Muscle layer of colon (tissue), 2 donors: ENCODE results near the gene NEUROG1.
A peak's percentile ranks its signal among the peaks of the same experiment; 100 is the strongest.

Experiments
- H3K27ac ChIP-seq: one replicate; pipeline ENCODE4 v1.7.0; 2013; ENCODE audit warnings: low read depth, mild to moderate bottlenecking, low read length, moderate library complexity
- H3K27me3 ChIP-seq, 2 donors: one replicate each; pipeline ENCODE4 v1.7.0; 2013; ENCODE audit warnings: low read length in 2 of 2, mild to moderate bottlenecking in 2 of 2; ENCODE audit not compliant: insufficient read depth in 2 of 2, control insufficient read depth in 1 of 2
- H3K36me3 ChIP-seq: one replicate; pipeline ENCODE4 v1.7.0; 2013; ENCODE audit warnings: mild to moderate bottlenecking, low read length; ENCODE audit not compliant: insufficient read depth
- H3K4me1 ChIP-seq: one replicate; pipeline ENCODE4 v1.7.0; 2013; ENCODE audit warnings: mild to moderate bottlenecking, low read length; ENCODE audit not compliant: insufficient read depth
- H3K4me3 ChIP-seq, 2 donors: one replicate each; pipeline ENCODE4 v1.7.0; 2013; ENCODE audit warnings: low read length in 2 of 2, low read depth in 1 of 2, mild to moderate bottlenecking in 1 of 2, moderate library complexity in 1 of 2
- H3K9ac ChIP-seq: one replicate; pipeline ENCODE4 v1.7.0; 2013; ENCODE audit warnings: low read length
- H3K9me3 ChIP-seq: one replicate; pipeline ENCODE4 v1.7.0; 2013; ENCODE audit warnings: mild to moderate bottlenecking, low read length
- donor health status: abdominal sarcoma.
- donor health status: Adenocarcinoma of cecum.

NEUROG1 gene

DNA sequence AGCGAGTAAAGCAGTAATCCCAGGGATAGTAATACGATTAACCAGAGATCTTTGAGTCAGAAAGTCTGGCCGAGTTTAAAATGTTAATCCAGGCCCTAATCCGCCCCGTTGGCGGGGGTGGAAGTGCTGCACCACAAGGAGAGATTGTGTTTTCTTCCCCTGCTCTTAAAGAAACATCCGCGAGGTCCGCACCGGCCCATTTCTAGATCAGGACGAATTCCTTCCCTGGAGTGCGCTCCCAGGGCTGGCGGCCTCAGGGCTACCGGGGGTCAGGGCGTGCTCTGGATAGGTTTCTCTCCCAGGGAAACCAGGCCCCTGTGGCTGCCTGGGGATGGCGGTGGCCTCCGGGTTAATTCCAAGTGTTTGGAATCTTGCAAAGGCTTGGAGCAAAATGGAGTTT, 9.3 kb upstream of the NEUROG1 start:
- Histone ChIP-seq H3K4me1 (no peaks in the 10 kb centered on the region), H3K9ac (no peak overlapping the region), H3K27ac (no peak overlapping the region), H3K9me3 (no peaks in the 10 kb centered on the region), H3K27me3 (peaks cover 34 to 50% of the 10 kb centered on the region in 2 donors), H3K36me3 (no peaks in the 10 kb centered on the region), H3K4me3 (no peak overlapping the region)

DNA sequence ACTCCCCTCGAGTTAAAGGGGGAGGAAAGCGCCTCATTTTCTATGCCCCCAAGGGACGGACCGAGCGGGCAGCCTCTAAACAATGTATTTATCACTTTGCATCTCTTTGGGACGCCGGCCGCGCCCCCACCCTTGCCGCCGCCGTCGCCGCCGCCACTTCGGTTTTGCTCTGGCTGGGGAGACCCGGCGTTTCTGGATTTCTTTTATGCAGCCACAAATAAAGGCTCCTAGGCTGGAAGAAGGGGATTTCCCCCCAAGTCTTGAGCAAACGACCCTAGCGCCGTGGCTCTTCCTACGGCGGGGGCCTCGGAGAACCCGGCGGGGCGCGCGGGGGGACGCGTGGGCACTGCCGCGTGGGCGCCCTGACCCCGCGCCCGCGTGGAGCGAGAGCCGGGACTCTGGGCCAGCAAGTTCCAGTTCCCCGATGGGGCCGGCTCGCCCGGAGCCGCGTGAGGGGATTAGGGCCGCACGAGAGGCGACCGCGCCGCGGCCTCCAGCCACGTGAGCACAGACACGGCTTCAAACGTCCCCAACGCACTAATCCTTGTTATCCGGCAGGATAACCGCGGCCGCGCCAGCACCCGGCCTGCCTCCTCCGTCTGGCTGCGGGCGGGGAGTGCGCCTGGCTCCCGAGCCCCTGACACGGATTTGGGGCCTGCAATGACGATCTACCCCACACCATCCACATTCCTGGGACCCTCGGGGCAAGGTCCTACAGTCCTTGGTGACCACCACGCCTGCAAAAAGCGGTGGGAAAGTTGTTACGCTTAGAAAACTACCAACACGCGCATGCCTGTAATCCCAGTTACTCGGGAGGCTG, 7.9 kb upstream of the NEUROG1 start:
- Histone ChIP-seq H3K27ac (no peak overlapping the region), H3K9me3 (no peaks in the 10 kb centered on the region), H3K36me3 (no peaks in the 10 kb centered on the region), H3K4me3 (peak overlapping the region; percentile 44 to 65), H3K27me3 (peaks cover 34 to 56% of the 10 kb centered on the region in 2 donors), H3K4me1 (no peaks in the 10 kb centered on the region), H3K9ac (no peak overlapping the region)

DNA sequence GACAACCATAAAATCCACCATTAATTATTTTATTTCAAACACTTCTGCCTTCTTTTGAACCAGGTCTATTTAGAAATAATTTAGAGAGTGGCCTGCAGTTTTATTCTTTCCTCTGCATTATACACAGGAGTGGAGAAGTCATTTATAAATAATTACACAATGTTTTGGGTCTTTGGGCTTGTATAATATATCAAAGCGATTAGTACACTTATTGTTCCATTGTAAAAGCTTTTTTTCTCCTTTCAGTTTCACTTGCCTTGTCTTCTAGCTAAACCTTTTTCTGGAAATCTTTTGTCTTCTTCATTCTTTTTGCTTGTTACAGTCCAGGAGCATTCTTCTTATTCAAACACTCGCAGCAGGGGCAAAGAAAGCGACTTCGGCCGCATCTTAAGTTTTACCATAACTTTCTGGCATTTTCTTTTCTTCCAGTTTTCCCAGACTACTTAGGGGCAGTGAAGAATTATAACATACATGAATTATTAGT, 7.3 kb upstream of the NEUROG1 start:
- Histone ChIP-seq H3K4me1 (no peaks in the 10 kb centered on the region), H3K36me3 (no peaks in the 10 kb centered on the region), H3K4me3 (peak overlapping the region; percentile 44 to 65), H3K27ac (no peak overlapping the region), H3K9me3 (no peaks in the 10 kb centered on the region), H3K27me3 (peaks cover 35 to 49% of the 10 kb centered on the region in 2 donors), H3K9ac (no peak overlapping the region)

DNA sequence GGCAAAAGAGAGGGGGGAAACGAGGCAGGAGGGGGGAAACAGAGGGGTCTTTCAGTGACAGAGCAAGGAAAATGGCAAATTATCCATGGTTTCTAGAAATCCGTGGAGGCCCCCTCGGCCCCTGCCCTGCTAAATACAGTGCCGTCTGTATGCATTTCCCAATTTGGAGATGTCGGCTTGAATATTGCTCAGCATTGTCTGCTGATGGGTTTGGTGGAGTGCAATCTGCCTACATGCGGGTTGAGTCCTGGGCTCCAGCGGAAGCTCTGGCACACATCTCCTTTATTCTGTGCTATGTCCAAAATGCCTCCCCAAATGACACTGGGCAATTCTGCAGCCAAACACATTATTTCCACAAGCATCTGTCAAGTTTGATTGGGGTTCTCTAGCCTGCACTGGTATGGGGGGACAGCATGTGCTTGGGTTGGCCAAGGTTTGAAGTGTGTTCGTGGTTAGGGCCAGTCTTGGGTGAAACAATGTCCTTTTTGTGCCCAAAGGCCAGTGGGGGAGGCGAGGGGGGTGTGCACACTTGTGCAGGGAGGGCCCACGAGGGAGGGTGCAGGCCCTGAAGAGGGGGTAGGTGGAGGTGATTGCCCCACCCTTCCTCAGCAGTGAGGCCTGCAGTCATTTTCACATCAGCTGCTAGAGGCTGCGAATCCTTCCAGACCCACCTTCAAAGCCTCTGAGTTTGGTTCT, 6.2 kb upstream of the NEUROG1 start:
- Histone ChIP-seq H3K4me3 (no peak overlapping the region), H3K9ac (no peak overlapping the region), H3K4me1 (no peaks in the 10 kb centered on the region), H3K36me3 (no peaks in the 10 kb centered on the region), H3K9me3 (no peaks in the 10 kb centered on the region), H3K27ac (no peak overlapping the region), H3K27me3 (peaks cover 45 to 57% of the 10 kb centered on the region in 2 donors)

DNA sequence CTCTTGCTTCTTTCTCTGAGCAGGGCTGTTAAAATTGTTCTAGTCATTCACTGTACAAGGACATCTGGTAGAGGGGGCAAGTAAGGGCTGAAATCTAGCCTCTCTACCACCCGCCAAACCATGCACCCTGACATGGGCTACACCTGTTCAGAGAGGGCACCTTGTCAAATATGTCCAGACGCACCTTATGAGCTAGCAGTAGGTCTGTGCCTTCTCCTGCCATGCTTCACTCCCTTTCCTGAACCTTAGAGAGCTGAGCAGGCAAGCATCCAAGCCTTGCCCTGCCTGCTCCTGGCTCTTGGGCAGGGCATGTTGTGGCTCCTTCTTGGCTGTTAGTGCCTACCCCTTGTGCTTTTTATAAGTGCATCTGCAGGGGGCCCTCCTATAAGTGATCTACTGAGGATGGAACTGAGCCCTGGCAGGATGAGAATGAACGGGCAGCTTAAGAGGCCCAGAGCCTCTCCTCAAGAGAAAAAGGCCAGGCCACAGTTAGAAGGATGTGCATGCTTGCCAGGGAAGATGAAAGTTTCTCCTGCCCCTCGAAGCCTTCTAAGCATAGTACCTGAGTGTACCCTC, 3.8 kb upstream of the NEUROG1 start:
- Histone ChIP-seq H3K27me3 (peaks cover 39 to 61% of the 10 kb centered on the region in 2 donors), H3K9me3 (no peaks in the 10 kb centered on the region), H3K4me3 (no peak overlapping the region), H3K9ac (no peak overlapping the region), H3K4me1 (no peaks in the 10 kb centered on the region), H3K27ac (no peak overlapping the region), H3K36me3 (no peaks in the 10 kb centered on the region)

DNA sequence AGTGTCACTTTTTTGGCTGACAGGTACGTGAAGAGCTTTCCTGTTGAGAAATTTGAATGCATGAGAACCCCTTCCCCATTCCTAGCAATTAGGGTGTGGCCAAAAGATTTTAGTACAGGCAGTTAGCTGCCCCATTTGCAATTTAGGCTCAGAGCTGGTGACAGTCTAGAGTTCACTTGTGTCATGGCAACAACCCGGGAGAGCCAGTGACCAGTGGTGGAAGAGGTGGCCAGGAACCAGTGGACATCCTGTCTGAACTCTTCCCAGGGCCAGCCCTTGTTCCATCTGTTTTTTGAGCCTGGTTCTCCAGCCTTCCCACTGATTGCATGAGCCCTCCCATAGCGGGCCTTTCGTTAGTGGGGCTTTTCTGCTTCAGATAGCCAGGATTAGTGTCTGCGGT, 2.5 kb upstream of the NEUROG1 start:
- Histone ChIP-seq H3K27me3 (peaks cover 42 to 61% of the 10 kb centered on the region in 2 donors), H3K36me3 (no peaks in the 10 kb centered on the region)

DNA sequence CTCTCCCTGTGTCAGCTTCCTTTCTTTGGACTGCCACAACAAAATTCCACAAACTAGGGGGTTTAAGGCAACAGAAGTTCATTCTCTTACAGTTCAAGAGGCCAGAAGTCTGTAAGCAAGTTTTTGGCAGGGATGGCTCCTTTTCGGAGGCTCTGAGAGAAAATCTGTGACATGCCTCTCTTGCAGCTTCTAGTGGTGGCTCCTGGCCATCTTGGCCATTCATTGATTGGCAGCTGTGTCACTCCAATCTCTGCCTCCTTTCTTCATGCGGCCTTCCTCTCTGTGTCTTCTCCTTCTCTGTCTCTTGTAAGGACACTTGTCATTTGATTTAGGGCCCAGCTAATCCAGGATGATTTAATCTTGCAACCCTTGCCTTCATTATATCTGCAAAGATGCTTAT, 2.0 kb upstream of the NEUROG1 start:
- Histone ChIP-seq H3K9me3 (no peaks in the 10 kb centered on the region), H3K36me3 (no peaks in the 10 kb centered on the region), H3K27ac (no peak overlapping the region), H3K4me3 (no peak overlapping the region), H3K4me1 (no peaks in the 10 kb centered on the region), H3K27me3 (peaks cover 39 to 64% of the 10 kb centered on the region in 2 donors), H3K9ac (no peak overlapping the region)

More for the DNA sequence above, 2.5 kb upstream of the NEUROG1 start:
- no peak overlapping the region for H3K4me3 ChIP-seq
- no peak overlapping the region for H3K27ac ChIP-seq
- H3K4me1 ChIP-seq = no peaks in the 10 kb centered on the region
- no peak overlapping the region for H3K9ac ChIP-seq
- H3K9me3 ChIP-seq = no peaks in the 10 kb centered on the region

DNA sequence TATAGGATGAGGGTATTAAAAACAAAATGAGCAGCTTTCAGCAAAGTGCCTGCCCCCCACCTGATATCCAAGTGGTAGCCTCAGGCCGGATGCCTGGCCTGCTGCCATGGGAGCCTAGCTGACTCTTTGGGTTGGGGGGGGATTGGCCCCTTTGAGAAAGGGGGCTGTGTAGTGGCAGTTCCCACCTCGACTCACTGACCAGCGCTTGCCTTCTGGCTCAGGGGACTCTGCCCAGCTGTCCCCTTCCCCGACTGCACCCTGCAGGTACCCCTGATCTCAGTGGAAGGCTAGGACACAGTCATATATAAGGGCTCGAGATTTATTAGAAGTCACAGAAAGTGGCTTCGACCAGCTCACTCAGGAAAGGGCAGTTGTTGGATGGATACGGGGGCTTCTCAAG, 1.5 kb upstream of the NEUROG1 start:
- Histone ChIP-seq H3K27ac (no peak overlapping the region), H3K4me3 (no peak overlapping the region), H3K4me1 (no peaks in the 10 kb centered on the region), H3K9ac (no peak overlapping the region), H3K27me3 (peaks cover 40 to 67% of the 10 kb centered on the region in 2 donors), H3K36me3 (no peaks in the 10 kb centered on the region), H3K9me3 (no peaks in the 10 kb centered on the region)

DNA sequence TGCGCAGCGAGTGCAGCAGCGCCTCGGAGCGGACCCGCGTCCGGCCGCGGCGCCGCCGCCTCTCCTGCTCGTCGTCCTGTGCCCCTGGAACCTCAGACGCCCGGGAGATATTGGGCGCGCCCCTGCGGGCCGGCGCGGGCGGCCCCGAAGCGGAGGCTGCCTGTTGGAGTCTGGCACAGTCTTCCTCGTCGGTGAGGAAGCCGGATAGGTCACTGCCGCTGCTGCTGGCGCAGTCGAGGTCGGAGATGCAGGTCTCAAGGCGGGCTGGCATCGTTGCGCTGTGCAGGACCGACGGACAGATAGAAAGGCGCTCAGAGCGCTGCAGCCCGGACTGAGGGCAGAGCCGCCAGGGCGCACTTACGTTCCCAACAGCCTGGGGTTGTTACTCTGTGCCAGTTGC, 344 bp downstream of the NEUROG1 start:
- Histone ChIP-seq H3K4me3 (no peak overlapping the region), H3K27ac (no peak overlapping the region), H3K9ac (no peak overlapping the region), H3K4me1 (no peaks in the 10 kb centered on the region), H3K27me3 (peaks cover 34 to 64% of the 10 kb centered on the region in 2 donors), H3K9me3 (no peaks in the 10 kb centered on the region), H3K36me3 (no peaks in the 10 kb centered on the region)

DNA sequence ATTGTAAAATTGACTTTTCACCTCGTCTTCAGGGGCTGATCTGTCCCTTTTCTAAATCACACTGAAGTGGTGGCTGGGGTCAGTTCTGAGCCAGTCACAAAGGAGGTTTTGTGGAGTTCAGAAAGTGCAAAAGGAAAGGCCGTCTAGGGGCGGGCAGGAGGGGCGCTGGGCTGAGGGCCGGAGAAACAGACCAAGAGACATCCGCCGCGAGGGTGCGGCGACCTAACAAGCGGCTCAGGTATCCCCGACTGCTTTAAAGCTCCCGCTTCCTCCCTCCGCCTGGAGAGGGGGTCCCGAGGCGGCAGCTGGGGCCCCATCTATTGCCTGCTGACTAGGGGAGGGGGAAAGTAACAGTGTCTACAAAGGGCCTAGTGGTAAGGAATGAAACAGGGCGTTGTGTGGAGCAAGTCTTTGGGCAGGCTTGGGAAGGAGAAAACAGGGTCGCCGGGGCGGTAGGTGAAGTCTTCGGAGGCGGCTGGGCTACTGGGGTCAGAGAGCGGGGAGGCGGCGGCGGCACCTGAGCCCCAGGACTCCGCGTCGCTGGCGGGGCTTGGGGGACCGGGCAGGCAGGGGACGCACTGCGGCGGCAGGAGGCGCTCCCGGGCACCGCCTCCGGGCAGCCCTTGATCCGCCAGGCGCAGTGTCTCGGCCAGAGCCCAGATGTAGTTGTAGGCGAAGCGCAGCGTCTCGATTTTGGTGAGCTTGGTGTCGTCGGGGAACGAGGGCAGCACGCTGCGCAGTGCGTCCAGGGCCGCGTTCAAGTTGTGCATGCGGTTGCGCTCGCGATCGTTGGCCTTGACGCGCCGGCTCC, 950 bp downstream of the NEUROG1 start:
- Histone ChIP-seq H3K27me3 (peaks cover 34 to 64% of the 10 kb centered on the region in 2 donors), H3K4me1 (no peaks in the 10 kb centered on the region), H3K9ac (no peak overlapping the region), H3K27ac (no peak overlapping the region), H3K9me3 (no peaks in the 10 kb centered on the region), H3K4me3 (no peak overlapping the region), H3K36me3 (no peaks in the 10 kb centered on the region)

DNA sequence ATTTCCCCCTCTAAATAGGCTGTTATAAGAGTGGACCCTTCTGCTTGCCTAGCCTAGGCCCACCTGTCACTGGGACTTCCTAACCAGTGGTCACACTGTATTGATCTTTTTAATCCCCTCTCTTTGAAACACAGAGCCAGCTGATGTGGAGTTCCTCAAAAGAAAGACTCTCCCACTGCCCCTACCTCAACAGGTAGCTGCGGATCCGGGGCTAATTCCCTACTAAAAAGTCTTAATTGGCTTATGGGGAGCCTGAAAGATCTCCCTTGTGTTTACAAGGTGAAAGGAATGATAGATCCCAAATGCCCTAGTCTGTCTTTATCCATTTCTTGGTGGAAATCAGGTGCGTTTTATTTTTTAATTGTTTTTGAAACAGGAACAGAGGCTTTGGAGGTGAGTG, 2.0 kb downstream of the NEUROG1 start:
- Histone ChIP-seq H3K4me3 (no peak overlapping the region), H3K4me1 (no peaks in the 10 kb centered on the region), H3K9ac (no peak overlapping the region), H3K27ac (no peak overlapping the region), H3K36me3 (no peaks in the 10 kb centered on the region), H3K27me3 (peaks cover 34 to 58% of the 10 kb centered on the region in 2 donors), H3K9me3 (no peaks in the 10 kb centered on the region)
